CMK (cell line): Measurements from ENCODE around the gene PADI6.

Source experiments
- DNase-seq: peaks from one replicate; pipeline ENCODE4 v3.0.0-alpha.2; 2010; ENCODE audit warnings: low read depth

PADI6 gene

DNA sequence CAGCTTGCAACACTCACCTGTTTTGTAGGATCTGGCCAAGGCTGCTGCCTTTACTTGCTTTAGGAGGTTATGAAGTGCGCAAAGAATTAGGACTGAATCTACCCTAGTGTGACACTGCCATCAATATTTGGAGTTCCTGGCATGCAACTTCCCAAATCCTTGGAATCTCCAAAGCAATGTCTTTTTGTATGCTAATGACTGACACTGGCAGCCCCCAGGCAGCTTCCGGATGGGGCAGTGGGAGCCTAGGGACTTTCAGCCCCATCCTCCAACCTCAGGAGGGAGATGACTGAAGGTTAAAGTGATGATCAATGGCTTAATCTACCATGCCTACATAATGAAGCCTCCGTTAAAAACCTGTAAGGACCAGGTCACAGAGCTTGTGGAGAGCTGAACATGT lies 62.0 kb downstream of the PADI6 start:
- no peak for DNase-seq

DNA sequence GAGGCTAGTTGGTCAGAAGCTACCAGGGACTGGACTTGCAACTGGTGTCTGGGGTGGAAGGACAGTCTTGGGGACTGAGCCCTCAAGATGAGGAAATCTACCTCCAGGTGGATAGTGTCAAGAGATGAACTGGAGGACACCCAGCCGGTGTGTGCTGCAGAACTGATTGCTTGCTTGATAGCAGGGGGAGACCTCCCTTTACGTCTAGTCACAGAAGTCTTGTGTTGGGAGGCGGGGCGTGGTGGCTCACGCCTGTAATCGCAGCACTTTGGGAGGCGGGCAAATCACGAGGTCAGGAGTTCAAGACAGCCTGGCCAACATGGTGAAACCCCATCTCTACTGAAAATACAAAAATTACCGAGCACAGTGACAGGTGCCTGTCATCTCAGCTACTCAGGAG lies 62.6 kb downstream of the PADI6 start:
- no peak for DNase-seq

DNA sequence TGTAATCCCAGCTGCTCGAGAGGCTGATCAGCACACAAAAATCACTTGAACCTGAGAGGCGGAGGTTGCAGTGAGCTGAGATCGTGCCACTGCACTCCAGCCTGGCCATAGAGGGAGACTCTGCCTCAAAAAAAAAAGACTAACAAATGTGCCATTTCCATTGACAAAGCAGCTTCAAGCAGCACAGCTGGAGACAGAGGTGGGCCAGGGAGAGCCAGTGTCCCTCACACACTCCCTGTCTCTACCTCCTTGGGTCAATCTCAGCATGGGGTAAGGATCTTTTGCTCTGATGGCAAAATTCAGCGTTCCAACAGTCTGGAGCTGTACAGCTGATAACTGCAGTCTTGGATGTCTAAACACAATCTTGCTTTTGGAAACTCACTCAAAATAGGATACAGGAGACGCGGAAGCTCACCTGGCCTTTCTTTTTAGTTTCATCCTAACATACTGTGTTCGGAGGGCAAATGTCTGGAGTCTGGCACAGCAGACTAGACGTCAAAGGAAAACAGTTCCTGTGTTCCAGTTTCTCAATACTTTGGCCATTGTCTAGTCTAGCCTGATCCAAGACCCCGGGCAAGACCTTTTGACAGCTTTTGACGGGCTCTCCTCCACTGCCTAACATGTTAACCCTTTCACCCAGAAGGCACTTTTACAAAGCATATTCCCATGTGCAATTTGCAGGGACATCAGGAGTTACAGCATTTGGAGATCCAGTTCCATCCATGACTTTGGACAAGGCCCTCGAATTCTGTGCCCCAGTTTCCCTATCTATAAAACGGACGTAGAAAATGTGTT lies 64.6 kb downstream of the PADI6 start:
- no peak for DNase-seq

DNA sequence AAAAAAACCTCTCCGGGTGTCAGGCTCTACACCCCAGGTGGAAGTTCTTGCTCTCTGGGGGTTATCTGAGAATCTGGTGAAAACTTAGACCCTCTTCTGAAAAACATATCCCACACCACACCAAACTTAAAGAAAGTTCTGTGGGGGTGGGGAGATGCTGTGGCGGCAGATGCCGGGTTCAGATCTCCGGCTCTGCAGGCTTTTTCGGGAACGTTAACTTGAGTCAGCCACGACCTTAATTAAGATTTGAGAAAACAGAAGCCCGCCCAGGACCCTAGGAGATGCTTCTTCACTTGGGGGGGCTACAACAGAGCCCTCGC lies 65.2 kb downstream of the PADI6 start:
- DNase-seq: no peak

DNA sequence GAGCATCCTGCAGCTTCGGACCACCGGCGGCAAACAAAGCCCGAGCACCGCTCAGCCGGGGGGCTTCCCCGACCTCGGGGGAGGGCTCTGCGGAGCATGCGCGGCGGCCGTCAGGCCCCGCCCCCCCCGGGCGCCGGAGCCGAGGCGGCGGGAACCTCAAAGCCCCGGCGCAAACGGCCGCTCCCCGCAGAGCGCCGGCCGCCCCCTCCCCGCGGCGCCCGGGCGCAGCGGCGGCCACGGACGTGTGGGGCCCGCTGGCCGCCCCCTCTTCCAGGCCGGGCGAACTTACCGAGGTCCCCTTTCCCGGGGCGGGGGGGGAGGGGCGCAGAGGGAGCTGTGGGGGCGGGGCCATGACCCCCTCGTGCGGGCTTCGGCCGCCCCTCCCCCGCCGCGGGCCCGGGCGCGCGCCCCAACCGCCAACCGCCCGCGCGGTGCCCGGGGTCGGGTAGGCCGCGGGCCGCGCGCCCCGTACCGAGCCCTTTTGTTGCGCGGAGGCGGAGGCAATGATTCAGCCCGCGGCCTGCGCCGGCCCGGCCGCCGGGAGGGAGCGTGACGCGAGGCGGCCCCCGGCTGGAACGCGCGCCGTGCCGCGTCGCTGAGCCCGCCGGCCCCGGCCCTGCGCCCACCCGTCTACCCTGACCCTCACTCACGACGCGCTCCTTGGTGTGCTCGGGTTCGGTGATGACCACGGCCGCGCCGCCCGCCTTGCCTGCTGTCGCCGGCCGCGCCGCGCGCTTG lies 65.8 kb downstream of the PADI6 start:
- no peak for DNase-seq

DNA sequence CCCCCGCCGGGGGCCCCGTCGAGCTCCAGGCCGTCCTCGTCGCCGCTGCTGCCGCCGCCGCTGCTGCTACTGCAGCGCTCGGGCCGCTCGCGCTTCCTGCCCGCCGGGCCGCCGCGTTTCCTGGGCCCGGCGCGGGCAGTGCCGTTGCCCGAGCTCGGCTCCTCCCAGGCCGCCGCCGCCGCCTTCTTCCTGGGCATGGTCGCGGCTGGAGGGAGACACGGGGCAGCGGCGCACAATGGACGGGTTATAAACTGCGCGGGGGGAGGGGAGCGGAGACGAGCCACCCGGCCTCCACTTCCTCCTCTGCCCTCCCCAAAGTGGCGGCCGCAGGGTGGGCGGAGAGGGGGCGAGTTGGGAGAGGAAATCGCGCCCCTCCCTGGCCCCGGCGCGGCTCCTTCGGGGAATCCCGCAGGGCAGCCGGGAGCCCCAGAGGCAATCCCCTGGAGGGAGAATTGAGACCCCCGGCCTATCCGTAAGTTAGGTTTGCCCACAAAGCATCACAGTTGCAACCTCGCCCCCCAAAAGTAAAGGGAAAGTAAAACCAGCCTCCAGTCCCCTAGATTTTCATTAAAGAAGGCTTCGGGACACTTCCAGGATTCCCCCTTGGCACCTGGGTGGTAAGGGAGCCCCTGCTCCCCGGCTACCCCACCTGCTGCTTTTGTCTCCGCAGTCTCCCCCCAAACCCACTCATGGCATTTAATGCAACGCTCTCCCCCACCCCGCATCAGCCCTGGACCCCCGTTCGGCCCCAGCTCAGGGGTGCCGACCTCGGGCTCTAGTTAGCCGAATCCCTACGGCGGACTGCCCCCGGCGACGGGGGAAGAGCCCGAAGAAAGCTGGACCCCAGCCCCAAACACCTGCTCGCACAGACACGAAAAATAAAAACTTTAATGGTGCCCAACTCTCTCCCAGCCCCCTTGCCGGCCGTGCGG lies 66.6 kb downstream of the PADI6 start:
- peak; percentile 86 for DNase-seq

DNA sequence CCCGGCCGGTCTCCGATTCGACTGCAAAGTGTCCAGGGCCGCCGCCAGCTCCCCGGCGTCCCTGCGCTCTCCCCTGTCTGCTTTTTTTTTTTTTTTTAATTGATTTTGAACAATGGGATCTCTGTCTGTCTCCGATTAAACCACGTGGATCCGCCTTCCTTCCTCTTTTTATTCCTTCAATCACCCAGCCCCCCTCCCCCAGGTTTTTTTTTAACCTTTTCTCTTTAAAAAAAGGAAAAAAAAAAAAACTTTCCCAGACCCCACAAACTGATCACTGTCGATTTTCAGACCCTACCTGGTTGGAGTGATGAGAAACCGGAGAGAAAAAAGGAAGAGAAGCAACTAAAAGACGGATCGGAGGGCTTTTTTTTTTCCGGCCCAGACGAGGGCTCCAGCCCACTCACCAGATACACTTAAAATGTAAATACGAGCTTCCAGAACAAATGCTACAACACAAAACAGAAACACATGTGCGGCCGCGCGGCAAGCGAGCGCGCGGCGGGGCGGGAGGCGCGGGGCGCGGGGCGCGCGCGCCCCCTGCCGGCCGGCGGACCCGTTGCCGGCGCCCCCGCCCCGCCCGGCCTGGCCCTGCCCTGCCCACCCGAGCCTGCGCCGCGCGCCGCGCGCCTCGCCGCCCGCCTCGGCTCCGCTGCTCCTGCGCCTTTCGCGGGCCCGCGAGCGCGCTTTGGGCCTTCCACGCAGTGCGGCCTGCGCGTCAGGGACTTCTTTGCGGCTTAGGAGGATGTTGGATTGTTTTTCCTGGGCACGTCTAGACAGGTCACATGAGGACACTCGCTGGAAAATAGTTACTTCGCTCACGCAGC lies 67.5 kb downstream of the PADI6 start, which contains the start of gene RCC2:
TSS of gene RCC2 (minus strand) at position 428 of the 824 bp plus-strand sequence. CDS start 1,163 bp downstream, outside the sequence.
- peak; percentile 66 for DNase-seq

DNA sequence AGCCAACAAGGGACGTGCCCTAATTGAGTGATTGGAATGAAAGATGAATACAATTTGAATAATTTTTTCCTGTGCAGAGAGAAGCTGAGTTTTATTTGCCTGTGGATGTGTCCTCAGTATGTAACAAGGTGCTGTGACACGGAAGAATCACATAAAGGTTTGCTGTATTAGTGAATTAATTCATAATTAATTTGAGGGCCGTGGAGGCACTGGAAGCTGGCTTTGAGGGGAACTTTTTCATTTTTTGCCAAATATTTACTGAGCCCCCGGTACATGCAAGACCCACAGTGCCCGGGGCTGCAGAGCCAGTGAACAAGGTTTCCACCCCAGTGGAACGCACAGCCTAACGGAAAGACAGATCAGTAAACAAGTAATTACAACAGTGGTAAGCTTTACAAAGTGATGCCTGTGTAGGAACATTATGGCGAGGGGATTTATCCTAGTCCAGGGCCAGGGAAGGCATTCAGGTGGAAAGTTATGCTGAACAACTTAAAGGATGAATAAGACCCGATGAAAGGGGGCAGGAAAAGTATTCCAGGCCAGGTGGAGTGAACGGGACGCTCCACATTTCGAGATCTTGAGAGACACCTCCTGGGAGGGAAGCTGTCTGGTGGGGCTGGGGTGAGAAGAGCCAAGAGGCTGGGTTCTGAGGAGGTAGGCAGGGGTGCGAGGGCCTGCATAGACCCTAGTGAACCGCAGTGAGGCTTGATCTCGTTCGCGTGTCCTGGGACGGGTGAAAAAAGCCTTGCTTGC lies 68.3 kb downstream of the PADI6 start:
- no peak for DNase-seq

DNA sequence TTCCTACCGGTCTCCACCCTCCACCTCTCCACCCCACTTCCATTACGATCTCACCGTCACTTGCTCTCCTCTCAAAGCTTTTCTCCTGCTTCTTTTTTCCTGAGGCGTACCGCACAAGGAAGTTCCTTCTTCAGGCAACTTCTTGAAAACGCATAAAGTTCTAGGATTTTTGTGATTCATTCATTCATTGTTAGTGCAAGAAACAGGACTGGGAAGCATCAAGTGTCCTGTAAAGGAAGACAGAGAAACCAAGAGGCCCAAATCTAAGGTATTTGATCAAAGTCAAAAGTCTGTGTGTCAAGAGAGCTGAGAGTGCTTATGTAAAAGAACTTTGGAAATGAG lies 68.8 kb downstream of the PADI6 start:
- no peak for DNase-seq

DNA sequence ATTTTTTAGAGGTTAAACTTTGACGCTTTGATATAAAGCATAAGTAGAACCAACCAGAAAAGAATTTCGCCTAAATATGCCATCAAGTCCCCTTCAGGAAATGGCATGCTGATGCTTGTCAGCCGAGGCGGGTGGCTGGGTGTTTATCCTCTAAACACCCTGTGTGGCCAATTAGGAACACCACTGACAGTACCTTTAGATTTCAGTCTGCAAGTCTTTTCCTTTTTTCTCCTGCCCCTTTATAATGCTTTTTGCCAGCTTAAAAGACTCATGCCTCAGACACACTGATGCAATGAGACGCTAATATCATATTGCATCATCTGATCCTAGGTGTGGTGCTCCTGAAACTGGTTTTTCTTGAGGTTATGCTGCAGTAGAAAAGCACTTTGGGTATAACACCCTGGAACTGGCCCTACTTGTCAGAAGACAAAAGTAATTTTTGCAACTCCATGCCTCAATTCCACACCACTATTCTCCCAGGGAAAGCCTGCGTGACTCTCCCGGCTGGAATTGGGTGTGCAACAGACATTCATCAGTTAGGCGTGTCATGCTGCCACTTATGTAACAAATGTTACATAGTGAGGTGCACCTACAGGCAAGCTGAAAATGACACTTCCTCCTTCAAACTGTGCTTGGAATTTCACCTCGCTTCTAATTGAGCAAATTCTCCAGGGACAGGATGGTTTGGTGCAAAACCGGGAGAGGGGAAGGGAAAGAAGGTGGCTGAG lies 69.4 kb downstream of the PADI6 start:
- no peak for DNase-seq

DNA sequence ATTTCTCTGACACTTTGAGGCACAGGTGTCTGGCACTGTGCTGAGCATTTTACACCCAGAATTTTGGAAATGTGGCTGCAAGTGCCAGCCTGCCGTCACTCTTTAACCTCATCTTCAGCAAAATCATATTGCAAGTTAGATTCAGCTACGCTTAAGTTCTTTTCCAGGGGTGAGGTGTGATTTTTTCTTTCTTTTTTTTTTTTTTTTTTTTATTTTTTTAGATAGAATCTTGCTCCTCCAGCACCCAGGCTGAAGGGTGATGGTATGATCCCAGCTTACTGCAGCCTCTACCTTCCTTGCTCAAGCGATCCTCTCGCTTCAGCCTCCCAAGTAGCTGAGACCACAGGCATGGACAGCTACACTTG lies 70.0 kb downstream of the PADI6 start:
- no peak for DNase-seq

DNA sequence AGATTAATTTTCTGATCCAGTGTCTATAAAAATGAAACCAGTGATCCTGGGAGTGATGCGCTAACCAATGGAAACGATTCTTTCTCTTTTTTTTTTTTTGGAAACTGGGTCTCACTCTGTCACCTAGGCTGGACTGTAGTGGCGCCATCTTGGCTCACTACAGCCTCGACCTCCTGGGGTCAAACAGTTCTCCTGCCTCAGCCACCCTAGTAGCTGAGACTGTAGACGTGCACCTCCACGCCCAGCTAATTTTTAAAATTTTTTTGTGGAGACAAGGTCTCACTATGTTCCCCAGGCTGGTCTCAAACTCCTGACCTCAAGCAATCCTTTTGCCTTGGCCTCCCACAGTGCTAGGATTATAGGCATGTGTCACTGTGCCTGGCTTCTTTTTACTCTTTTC lies 70.8 kb downstream of the PADI6 start:
- DNase-seq: no peak

DNA sequence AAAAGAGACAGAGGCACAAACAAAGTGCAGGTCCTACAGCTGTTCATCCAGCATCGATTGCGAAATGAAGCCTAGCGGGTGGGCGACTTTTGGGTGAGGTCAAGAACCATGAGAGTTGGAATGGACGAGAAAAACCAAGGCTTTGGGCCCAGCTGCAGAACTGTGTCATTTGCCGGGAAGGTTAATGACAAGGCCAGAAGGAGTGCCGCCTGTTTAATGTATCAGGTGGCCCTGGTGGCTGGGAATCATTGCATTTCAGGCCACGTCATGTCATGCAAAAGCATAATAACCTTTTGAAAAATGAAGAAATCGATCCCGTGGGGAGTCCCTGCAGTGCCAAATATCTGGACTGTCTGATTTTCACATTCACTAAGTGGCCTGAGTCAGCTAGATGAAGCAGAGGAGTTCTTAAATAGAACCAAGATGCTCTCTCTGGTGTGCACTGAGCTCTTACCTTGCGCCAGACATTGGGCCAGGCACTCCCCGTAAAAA lies 75.6 kb downstream of the PADI6 start:
- no peak for DNase-seq
